ENCODE measurements around the gene SNRPD1.

DNA sequence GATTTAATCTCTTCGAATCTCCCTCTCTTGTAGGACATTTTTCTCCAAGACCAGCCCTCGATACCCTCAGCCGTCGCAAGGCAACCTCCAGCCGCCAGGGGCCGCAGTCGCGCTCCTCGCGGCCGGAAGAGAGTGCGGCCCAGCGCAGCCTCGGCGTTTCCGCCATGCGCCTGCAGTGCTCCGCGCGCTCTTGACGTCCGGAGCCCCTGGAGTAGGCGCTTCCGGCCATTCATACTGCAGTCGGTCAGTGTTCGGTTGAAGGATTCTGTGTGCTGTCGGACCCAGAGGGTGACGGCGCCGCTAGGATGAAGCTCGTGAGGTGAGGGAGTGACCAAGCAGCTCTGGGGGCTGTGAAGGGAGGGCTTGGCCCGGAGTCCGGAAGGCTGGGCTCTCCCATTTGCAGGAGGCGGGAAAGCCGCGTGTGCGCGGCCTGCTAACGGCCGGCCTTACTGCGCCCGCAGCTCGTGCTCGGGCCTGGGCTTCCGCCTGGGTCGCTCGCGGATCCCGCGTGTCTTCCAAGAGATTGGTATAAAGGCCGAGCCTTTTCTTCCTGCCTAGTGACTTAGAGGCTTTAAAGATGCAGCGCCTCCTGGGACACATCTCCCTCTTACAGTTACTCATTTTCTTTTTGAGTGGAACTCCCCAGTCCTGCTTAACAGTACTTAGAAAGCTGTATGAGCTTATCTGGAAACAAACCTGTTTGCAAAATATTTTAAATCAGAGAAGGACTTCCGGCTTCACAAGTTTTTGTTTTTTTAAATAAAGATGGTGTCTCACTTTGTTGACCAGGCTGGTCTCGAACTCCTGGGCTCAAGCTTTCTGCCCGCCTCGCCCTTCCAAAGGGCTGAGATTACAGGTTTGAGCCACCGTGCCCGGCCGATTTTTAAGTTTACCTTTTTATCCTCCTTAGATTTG is at the start of gene SNRPD1:
- TF ChIP-seq, protein P1, sequence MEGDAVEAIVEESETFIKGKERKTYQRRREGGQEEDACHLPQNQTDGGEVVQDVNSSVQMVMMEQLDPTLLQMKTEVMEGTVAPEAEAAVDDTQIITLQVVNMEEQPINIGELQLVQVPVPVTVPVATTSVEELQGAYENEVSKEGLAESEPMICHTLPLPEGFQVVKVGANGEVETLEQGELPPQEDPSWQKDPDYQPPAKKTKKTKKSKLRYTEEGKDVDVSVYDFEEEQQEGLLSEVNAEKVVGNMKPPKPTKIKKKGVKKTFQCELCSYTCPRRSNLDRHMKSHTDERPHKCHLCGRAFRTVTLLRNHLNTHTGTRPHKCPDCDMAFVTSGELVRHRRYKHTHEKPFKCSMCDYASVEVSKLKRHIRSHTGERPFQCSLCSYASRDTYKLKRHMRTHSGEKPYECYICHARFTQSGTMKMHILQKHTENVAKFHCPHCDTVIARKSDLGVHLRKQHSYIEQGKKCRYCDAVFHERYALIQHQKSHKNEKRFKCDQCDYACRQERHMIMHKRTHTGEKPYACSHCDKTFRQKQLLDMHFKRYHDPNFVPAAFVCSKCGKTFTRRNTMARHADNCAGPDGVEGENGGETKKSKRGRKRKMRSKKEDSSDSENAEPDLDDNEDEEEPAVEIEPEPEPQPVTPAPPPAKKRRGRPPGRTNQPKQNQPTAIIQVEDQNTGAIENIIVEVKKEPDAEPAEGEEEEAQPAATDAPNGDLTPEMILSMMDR (IDR thresholded peaks at IDR 0.05; ENCODE audit: low read depth, low read length, missing input control), result peak; percentile 95
- TF ChIP-seq, protein P2, sequence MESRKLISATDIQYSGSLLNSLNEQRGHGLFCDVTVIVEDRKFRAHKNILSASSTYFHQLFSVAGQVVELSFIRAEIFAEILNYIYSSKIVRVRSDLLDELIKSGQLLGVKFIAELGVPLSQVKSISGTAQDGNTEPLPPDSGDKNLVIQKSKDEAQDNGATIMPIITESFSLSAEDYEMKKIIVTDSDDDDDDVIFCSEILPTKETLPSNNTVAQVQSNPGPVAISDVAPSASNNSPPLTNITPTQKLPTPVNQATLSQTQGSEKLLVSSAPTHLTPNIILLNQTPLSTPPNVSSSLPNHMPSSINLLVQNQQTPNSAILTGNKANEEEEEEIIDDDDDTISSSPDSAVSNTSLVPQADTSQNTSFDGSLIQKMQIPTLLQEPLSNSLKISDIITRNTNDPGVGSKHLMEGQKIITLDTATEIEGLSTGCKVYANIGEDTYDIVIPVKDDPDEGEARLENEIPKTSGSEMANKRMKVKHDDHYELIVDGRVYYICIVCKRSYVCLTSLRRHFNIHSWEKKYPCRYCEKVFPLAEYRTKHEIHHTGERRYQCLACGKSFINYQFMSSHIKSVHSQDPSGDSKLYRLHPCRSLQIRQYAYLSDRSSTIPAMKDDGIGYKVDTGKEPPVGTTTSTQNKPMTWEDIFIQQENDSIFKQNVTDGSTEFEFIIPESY (IDR thresholded peaks at IDR 0.05), result peak; percentile 67
- TF ChIP-seq EGR1 (IDR thresholded peaks at IDR 0.05; ENCODE audit: low read depth in 2 of 2) (no peak), GABPA (IDR thresholded peaks at IDR 0.05 in 1 of 2, conservative IDR thresholded peaks at IDR 0.05 in 1 of 2) (peak; percentile 78 to 96), TAF1 (conservative IDR thresholded peaks at IDR 0.05) (peak; percentile 61)

Data from liver (tissue), 3 donors.